GM12873 (cell line): ENCODE measurements around the gene APCS.

Experiments
- TF ChIP-seq, protein P1 (sequence below): IDR thresholded peaks from 2 replicates; pipeline ENCODE4 v1.5.1; 2012; ENCODE audit warnings: low read depth, mild to moderate bottlenecking, moderate library complexity, low read length, control low read depth; ENCODE audit not compliant: insufficient read depth; ENCODE audit errors: missing control alignments

The APCS gene

DNA sequence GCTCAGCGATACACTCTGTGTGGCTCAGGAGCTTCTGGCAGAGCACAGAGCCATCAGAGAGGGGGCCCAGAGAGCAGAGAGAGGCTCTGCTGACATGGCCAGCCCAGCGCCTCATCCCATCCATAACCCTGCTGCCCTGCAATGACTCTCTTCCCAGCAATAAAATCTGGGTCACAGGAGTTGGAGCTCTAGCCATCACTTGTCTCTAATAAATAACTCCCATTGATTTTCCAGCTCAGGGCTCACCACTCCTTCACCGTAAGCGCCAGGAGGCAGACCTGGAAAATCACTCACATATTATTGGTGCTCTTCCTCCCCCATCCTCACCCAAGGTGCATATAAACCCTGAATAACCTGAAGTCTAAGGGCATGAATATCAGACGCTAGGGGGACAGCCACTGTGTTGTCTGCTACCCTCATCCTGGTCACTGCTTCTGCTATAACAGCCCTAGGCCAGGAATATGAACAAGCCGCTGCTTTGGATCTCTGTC lies at the start of gene APCS:
APCS (plus strand) TSS at position 366 of the 491 bp plus-strand sequence; CDS start at position 462, 96 bp downstream.
- TF ChIP-seq, protein P1, sequence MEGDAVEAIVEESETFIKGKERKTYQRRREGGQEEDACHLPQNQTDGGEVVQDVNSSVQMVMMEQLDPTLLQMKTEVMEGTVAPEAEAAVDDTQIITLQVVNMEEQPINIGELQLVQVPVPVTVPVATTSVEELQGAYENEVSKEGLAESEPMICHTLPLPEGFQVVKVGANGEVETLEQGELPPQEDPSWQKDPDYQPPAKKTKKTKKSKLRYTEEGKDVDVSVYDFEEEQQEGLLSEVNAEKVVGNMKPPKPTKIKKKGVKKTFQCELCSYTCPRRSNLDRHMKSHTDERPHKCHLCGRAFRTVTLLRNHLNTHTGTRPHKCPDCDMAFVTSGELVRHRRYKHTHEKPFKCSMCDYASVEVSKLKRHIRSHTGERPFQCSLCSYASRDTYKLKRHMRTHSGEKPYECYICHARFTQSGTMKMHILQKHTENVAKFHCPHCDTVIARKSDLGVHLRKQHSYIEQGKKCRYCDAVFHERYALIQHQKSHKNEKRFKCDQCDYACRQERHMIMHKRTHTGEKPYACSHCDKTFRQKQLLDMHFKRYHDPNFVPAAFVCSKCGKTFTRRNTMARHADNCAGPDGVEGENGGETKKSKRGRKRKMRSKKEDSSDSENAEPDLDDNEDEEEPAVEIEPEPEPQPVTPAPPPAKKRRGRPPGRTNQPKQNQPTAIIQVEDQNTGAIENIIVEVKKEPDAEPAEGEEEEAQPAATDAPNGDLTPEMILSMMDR, result no peak

DNA sequence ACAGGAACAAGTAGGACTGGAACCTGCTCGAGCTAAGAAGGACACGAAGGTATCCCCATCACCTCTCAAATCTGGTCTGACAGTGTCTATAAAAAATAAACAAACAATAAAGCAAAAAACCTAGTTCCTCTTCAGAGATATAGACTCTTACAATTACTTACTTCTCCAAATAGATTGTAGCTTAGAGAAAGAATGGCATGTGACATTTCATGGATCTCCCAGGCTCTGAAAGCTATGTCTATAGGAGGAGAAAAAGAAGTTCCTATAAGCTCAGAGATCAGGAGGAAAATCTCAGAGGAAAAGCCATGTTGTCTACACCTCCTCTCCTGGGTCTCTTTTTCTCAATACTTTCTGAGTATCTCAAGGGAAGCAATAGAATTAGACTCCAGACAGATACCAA lies 39.5 kb upstream of the APCS start:
- TF ChIP-seq, protein P1, result no peak

- TF ChIP-seq, protein P1, result no peak
Observed at GRCh38 chr1:159554261-159554660, 33.4 kb upstream of the APCS start.

GRCh38 chr1:159554696-159555095 lies 32.9 kb upstream of the APCS start:
- TF ChIP-seq, protein P1, result no peak

DNA sequence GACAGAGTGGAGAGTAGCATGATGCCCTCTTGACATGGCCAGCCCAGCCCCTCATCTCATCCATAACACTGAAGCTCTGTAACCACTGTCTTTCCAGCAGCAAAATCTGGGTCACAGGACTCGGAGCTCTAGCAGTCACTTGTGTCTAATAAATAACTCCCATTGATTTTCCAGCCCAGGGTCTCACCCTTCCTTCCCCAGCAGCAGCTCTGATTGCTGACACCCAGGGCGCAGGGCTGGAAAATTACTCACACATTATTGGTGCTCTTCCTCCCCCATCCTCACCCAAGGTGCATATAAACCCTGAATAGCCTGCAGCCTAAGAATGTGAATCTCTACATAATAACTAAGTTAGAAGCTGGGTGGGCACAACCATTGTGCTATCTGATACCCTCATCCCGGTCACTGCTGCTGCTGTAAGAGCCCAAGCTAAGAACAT lies 30.7 kb upstream of the APCS start:
- TF ChIP-seq, protein P1, result no peak

DNA sequence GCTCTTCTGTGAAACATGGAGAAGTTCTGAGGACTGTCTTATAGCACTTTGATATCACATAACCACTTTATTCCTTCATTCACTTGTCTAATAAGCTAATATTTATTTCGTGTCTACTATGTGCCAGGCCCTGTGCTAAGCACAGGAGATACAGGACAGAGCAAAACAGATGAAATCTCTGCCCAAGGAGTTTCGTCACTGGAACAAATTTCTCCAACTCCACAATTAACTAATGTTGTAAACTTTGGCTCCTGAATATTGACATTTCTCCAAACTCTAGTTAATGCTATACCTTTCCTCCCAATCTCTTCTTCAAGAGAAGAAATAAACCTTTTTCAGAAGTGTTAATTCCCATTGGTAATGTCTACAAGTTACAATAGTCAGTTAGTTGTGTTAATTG lies 27.0 kb upstream of the APCS start:
- TF ChIP-seq, protein P1, result no peak

GRCh38 chr1:159561497-159561896 lies 26.1 kb upstream of the APCS start:
- TF ChIP-seq, protein P1, result no peak

- TF ChIP-seq, protein P1, result no peak
Observed at GRCh38 chr1:159562680-159563079, 24.9 kb upstream of the APCS start.
